Hepatocyte (in vitro differentiated cells): ENCODE measurements around the gene GAS2L1.

Experiments used
- CTCF ChIP-seq: fragments of 200-600 bp; sonication (generic); IDR thresholded peaks from 2 replicates; pipeline ENCODE4 v1.5.1; 2016; ENCODE audit warnings: antibody characterized with exemption, mild to moderate bottlenecking; ENCODE audit not compliant: poor library complexity
- EZH2 ChIP-seq: fragments of 200-600 bp; sonication (generic); IDR thresholded peaks from 2 replicates; pipeline ENCODE4 v1.6.1; 2016; ENCODE audit warnings: antibody characterized with exemption, mild to moderate bottlenecking, borderline replicate concordance

DNA sequence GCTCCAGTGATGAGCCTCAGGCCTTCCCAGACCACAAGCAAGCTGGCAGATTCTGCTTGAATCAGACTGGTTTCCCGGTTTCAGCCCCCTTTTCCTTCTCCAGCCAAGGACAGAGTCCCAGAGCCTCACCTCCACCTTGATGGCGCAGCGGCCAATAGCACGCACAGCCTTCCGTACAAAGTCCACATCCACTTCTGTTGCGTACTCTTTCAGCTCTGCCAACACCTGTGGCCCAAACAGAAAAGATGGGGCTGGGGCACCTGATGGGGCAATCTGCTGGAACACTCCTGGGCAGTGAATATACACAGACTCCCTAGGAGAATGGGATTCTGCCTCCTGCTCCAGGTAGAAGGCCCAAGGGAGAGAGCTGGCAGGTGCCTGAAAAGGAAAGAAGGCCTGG is 44.6 kb downstream of the GAS2L1 start:
- TF ChIP-seq CTCF (no peak), EZH2 (no peak)
